GM21717 (cell line): ENCODE results near the gene PIEZO2.

Experiments
- ATAC-seq: cut with Tn5 transposase; IDR thresholded peaks from one replicate; pipeline ENCODE4 v1.9.1; 2021; ENCODE audit warnings: mild to moderate bottlenecking, moderate library complexity; ENCODE audit not compliant: unreplicated experiment

The PIEZO2 gene

DNA sequence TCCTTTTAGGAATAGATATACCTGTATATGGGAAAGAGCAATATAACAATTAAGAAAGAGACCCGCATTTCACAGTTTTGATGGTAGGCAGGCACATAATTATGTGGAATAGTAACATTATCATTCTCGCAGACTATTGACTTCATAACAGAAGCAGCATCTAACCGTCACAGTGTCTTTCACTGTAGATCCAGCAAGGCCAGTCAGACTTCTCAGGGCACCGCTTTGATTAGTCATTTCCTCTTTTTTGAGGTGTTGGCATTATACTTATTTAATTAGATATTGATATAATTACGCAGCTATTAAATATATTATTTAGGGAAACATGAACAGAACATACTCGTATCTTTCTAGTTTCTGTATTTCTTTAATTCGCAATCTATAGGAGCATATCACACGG is 447.2 kb downstream of the PIEZO2 start:
- no peak for ATAC-seq

DNA sequence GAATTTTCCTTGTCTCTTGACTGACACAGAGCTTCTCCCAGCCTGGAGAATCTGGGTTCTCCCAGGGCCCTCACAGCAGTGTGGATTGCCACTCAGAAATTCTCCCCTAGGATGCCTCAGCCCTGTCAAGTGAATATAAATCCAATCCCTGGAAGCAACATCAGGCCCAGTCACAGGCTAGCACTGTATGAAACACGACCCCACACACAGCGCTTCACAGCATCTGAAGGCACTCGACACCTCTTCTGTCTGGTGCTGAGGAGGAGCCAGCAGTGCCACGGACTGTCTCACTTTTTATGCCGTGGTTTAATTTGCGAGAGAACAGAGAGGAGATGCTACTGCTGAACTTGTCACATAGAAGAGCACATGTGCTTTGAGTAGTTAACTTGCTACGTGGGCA is 459.0 kb downstream of the PIEZO2 start:
- ATAC-seq = no peak

DNA sequence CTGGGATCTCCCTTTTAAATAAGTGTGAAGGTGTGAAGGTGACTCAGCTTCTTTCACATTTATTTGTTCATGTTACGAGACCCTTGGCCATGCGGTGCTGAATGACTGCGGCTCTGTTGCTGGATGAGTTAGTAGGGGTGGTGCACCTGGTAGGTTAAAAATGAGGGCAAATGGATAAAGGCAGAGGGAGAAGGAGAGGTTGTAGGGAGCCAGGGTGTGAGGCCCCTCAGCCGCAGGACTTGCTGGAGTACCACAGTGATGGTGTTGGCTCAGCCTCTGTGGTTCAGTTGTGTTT is 459.4 kb downstream of the PIEZO2 start:
- no peak for ATAC-seq

DNA sequence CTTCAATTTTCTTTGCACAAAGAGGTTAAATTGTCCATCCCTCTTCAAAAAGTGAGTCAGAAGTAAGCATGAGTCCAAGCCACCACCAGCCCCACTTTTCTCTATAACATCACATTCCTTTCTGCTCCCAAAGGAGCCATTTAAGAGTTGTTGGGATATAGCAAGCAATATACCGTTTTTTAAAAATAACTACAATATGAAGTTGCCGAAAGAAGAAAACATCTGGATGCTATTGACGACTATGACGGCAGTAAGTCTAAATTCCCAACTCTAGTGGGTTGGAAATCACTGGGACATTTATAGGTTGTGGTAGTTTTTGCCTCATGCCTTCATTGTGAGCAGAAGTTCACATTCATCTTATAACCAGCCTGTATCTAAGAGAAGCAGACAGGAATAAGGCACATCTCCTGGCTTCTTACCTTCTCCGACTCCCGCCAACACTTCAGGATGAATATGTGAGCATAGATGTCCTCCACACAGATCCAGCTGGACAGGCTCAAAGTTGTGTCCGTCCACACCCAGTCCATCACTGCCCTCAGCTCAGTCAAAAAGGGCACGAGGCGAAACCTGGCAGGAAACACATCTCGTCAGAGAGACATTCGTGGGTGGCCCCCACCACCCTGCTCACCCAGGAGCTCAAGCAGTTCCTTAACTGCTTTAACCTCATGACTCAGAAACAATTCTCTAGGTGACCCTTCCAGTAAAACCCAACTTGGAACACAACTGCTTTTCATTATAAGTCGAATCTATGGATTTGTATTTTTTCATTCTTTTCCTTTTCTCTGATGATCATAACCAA is 459.9 kb downstream of the PIEZO2 start:
- ATAC-seq = no peak

DNA sequence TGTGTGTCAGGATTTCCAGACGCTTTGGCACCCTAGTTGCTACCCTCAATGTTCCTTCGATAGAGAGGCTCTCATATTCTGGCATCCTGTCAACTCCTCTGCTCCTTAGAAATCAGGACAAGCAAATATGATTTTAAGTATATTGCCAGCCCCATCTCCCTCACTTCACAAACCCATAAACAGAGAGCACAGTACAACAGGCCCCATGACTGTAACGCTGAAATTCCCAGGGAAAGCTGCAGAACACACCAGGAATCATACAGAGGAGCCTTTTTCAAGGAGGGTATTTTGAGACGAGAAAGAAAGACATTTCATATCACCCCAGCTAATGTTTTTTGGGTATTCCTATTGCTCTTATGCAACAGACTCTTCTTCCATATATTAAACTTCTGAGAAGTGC is 460.6 kb downstream of the PIEZO2 start:
- ATAC-seq = no peak

DNA sequence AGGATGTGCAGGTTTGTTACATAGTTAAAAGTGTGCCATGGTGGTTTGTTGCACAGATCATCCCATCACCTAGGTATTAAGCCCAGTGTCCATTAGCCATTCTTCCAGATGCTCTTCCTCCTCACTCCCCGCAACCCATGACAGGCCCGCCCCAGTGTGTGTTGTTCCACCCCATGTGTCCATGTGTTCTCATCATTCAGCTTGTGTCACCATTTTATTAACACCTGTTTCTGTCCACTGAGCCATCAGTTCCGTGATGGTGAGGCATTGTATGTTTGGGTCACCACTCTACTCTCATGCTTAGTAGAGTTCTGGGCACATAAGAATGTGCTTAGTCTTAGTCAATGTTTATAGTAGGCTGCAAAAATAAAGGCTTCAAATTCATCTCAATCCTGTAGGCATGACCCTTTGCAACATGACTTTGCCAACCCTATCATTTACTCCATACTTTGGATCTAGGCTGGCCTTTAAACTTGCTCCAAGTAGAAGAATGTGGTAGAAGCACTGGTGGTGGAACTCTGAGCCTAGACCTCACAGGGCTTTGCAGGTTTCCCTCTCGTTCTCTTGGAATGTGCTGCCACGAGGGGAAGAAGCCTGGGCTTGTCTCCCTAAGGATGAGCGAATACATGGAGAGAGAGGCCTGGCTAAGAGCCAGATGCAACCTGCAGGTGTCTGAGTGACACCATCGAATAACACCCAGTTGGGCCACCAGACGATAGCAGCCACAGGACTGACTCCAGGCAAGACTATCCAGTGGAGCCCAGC is 462.0 kb downstream of the PIEZO2 start:
- no peak for ATAC-seq

DNA sequence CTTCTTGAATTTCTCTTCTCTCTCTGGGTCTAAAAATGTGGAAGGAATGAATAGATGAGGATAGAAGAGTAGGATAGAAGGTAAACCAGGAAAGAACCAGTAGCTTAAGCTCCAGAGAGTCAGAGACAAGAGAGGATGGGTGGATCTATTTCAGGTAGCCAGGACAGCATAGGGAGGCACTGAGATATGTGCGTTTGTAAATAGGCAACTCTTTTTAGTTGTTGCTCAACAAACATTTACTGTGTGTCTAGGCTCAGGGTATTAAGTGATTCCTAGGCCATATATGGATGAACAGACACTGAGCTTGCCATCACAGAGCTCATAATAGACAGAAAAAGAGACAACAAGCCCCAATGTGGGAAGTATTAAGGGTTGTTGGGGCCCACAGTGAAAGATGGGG is 463.1 kb downstream of the PIEZO2 start:
- ATAC-seq = no peak

DNA sequence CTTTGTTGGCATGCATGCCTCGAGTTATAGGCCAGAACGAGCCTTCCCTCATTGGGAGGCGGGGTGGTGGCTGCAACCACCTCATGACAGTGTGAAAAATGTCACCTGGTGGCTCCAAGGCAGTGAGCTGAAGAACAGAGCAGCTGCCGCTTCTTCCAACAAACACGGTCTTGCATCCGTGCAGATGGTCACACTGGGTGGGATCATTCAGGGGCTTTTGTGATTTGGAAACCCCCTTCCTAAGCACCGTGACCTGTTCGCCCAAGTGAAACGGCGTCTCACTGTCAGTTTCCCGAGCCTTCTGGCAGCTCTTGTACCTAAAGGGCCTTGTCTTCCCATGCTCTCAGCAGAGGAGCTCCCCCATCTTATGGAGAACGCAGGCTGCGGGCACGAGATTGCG is 463.9 kb downstream of the PIEZO2 start:
- no peak for ATAC-seq

DNA sequence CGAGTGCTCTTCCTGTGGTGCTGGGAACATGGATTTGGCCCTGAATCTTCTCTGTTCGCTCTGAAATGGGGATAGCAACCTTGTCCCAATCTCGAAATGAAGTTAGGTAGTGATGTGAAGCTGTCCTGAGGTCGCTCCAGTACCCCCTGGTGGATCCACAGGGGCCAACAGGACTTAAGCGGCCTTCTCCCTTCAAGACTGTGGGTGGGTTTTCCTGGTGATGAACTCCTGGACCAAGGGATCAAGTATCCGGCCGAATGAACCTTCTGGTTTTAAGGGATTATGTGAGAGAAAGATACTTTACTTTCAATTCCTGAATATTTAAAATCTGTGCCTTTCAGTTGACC is 467.0 kb downstream of the PIEZO2 start:
- ATAC-seq = no peak

DNA sequence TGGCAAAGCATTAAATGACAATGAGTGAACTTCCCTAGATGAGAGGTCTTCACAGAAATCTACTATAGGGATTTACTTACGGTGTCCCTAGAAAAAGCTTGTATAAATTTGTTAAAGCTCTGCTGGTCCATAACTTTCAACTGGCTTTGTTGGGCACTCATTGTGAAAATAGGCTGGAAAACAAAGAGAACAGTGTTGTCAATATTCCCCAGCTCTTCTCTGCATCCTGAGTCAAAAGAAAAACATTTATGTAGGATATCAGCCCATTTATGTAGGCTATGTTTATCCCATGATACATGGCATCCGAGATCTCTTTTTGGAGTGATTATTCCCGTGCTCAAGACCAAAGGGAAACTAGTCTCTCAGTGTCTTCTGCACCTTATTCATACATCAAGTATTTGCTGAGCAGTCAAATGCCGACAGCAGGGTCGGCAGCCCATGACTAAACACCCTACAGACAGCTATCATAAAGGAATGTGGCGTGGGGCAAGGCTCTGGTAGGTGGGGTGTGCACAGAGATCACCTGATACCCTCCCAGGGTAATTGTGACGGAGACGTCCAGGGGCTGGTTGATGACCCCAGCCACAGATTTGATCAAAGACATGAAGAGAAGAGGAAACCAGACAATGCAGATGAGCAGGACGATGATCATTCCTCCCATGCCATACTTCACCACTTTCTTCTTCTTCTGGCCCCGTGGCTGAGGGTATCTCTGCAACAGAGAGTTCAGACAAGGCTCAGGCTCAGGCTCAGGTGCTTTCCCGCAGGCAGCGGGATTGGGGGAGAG is 467.6 kb downstream of the PIEZO2 start:
- no peak for ATAC-seq

DNA sequence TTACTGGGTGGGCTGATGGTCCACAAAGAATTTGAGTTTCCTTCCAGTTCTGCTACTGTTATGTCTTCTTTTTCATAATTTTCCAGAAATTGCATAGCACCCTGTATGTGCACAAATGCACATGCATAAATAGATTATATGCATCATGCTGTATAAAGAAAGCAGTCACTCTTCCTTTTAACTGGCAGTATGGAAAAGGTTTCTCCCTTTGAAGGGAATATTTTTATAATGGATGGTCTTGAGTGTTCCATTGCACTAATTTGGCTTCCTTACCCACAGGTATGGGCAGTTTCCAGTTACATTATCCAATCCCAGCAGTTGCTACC is 469.1 kb downstream of the PIEZO2 start:
- ATAC-seq = no peak

DNA sequence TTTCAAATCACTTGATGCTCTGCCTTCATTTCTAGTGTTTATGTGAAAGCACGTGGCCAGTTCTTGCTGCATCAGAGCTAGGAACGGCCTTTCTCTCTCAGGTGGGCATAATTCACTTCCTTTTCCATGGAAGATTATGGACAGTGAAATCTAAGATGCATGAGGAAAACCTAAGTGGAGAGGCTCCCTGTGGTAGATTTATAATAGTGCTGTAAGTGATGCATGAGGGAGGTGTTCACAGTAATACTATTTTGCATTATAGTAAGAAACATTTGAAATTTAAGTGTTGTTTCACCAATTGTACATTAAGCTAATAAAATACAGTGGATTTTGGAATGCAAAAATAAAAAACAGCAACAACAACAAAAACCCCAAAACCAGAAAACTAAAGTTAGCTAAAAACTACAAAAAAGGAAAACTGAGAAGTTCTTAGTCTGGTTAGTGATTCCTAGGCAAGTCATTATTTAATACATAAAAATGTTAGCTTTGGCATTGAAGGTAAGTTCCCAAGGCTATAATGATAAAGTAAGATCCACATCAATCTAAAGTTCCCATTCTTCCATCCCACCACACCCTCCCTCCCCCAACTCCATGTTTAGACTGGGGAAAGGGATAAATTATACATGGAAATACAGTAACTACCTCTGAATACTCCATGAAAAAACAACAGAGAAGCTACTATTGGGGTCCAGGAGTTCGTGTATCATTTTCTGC is 469.7 kb downstream of the PIEZO2 start:
- ATAC-seq = no peak

DNA sequence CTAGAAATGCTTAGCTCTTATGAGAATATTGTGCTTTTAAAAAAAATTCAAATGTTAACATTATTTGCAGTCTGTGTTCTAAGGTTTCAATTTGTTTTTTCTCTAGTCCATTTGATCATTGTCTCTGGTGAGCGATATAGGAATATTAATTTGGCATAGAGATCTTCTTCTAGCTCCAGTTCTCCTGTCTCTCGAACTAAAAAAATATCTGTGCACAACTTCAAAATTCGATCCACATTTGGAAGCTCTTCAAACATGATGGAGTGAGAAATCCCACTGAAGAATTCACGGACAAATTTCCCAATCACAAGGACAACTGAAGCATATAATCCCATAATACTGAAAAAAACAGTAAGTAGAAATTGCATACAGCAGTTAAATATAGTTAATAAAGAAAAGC is 477.9 kb downstream of the PIEZO2 start:
- ATAC-seq = no peak

DNA sequence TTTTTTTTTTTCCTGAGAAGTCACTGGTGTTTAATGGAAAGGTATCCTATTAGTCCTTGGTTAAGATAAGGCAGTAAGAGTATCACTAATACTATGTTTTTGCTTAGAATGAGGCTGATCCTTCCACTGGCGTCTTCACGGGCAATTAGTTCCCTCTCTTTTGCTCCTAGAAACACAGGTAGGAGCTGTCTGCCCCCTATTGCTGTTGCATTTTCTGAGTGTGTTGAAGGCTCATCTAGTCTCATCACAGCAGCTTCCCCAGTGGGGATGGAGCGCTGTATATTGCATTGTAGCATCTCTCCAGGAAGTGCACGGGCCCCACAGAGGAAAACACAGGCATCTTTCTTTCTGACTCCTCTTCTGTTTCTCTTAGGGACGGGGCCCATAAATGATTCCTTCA is 478.5 kb downstream of the PIEZO2 start:
- no peak for ATAC-seq

DNA sequence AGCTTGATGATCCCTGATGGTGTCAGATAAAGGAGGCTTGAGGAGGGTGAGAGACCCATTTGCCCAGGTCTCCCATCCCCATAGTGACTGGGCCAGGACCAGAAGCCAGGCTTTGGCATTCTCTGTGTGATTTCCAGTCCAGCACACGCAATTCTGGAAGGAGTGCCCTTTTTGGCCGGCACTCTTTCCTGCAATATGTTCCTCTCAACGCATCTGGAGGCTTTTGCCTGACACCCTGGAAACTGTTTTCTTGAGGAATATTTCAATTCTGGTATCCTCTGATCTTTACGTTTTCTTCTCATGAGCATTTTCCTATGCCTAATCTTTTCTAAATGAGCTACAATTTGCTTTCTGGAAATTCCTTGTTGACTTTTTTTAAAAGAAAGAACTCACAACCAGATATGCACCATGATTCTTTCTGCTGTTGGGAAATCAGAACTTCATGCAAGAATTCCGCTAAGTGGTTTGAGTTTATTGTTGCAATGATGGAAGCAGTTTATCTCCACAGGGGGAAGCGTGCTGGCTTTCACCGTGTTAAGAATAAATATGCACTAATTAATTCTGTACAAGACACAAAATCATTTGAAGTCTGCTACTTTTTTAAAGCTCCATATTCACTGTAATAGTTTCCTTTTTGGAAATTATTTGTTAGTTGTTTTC is 479.8 kb downstream of the PIEZO2 start:
- ATAC-seq = no peak

DNA sequence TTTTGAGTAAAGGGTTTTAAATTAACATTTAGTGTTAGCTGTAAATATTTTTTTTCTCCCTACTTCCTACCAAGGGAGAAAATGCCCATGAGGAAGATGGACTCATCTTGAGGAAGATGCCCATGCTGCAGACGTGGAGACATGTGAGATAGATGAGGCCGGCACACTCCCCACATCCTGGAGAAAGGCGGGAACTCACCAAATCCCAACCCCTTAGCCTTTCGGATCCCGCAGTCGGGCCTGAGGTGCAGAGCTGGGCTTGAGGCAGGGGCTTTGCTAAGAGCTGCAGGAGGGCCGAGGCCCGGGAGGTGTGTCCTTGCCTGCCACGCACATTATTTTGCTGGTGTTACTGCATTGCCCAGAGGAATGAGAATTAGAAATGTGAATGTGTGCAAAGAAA is 485.6 kb downstream of the PIEZO2 start:
- no peak for ATAC-seq

DNA sequence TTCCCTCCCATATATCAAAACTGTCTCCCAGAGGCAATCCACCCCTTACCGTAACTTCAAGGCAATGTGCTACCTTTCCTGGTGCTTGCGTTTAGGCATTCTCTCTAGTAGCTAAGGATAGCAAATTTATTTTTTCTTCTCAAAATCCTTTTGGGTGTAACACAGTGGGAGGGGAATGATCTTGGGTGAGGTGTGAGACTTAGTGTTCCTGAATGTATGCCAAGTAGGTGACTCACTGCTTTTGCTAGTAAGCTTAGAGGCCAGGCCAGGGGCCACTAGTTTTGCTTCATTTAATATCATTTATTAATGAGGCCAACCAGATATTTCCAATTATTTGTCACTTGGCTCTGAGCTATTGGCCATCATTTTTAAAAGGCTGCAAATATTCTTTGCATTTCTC is 488.1 kb downstream of the PIEZO2 start:
- ATAC-seq = no peak

DNA sequence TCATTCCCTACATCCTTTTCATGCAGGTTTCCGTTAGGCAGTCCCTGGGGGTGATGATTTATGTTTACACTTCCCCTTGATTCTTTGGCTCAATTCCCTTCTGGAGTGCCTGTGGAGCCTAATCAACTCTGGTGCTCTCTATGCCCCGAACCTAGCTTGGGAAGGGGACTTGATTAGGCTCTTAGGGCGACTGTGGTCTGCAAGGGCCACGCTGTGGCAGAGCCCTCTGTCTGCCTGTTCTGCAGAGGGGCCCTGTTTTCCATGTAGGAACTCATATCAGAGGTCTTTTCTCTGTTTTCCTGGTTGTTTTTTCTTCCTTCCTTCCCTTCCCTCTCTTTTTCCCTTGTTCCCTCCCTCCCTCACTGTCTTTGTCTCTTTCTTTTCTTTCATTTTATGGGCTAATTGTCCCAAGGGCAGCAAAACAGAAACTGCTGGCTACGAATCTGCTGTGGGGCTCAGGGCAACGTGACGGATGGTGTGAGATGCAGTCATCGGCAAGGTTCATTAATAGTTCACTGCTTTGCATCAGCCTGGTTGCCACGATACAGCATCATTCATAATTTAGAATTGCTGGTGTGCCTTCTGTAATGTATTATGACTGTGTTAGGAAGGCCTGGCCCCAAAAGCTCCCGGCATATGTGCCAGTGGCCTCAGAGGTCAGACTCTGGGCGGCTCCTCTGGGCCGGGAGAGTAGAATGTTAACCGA is 489.0 kb downstream of the PIEZO2 start:
- no peak for ATAC-seq

DNA sequence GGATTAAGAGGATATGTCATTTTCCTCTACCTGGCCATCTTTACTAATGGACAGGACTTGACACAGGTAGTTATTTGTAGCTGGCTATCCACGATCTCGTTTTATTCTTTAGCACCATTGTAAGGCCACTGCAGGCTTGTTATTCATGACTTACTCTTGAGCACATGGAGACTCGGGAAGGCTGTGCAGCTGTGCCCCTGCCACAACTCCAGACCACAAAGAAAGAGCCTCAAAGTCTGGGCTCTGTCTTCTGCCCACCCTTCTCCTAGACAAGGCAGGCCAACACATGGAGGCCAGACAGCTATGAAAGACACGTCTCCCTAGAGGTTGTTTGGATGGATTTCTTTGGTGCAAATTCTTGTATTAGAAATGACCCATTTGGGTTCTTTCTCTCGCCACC is 489.8 kb downstream of the PIEZO2 start:
- ATAC-seq = no peak

DNA sequence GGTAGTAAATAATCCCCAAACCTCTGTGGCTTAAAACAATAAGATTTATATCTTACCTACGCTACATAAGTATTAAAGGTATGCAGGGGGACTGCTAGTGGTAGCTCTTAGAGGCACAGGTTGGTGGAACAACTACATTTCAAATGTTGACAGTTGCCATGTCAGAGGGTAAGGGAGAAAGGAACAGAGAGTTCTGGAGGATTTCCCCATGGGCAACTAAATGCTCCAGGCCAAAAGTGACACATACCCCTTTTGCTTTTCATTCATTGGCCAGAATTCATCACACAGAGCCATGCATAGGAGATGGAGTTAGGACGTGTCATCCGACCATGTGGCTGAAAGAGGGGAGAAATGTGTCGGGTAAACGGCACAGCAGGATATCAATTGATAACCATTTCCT is 490.4 kb downstream of the PIEZO2 start:
- no peak for ATAC-seq
